H1 (cell line): ENCODE measurements around the gene MAGEA1. TPM values are rescaled to one million over a fixed set of nuclear protein-coding genes. Genes with fewer than 3 reads are reported as not detected.

Source experiments
- CTCF ChIA-PET: fragments of 300-600 bp; sonication (Branson Sonifier 250); formaldehyde crosslinking; loops from one replicate; lab custom pipeline; 2021; ENCODE audit not compliant: partially characterized antibody; lab: Charles Lee
- POLR2A ChIA-PET: fragments of 300-600 bp; sonication (Branson Sonifier 250); formaldehyde crosslinking; loops from one replicate; lab custom pipeline; 2021; ENCODE audit warnings: inconsistent platforms; ENCODE audit not compliant: partially characterized antibody; lab: Charles Lee
- DNase-seq, 2 experiments: peaks; one replicate each; pipeline versions ENCODE4 v3.0.0 to v3.0.0-alpha.2; 2010 to 2022; ENCODE audit warnings: low spot score in 2 of 2, low read depth in 1 of 2, mixed read lengths in 1 of 2
- FAIRE-seq: peaks from 2 replicates; lab custom pipeline; 2011; peaks lifted over from hg19 to GRCh38; lab: Jason Lieb, UNC
- H2AFZ ChIP-seq: 2 replicates; pipeline ENCODE4 v1.8.1; 2012; ENCODE audit warnings: low read length, inconsistent platforms
- H2AK5ac ChIP-seq: 2 replicates; pipeline ENCODE4 v1.6.1; 2013; ENCODE audit warnings: low read depth, low read length
- H2BK120ac ChIP-seq: replicated peaks from 2 replicates; pipeline ENCODE3; 2013; ENCODE audit warnings: low read depth, low read length, inconsistent platforms
- H2BK12ac ChIP-seq: 2 replicates; pipeline ENCODE4 v1.6.1; 2013; ENCODE audit warnings: low read depth, low read length
- H2BK15ac ChIP-seq: 2 replicates; pipeline ENCODE4 v1.6.1; 2013; ENCODE audit warnings: low read length
- H2BK20ac ChIP-seq: 2 replicates; pipeline ENCODE4 v1.6.1; 2013; ENCODE audit warnings: low read length
- H2BK5ac ChIP-seq: 2 replicates; pipeline ENCODE4 v1.6.1; 2013; ENCODE audit warnings: low read depth, low read length
- H3K14ac ChIP-seq: 2 replicates; pipeline ENCODE4 v1.6.1; 2013; ENCODE audit warnings: inconsistent platforms; ENCODE audit not compliant: insufficient read length
- H3K18ac ChIP-seq: 2 replicates; pipeline ENCODE4 v1.6.1; 2013; ENCODE audit warnings: low read length; ENCODE audit errors: extremely low read depth
- H3K23ac ChIP-seq: 2 replicates; pipeline ENCODE4 v1.6.1; 2013; ENCODE audit warnings: inconsistent platforms; ENCODE audit not compliant: insufficient read length
- H3K23me2 ChIP-seq: 2 replicates; pipeline ENCODE4 v1.6.1; 2013; ENCODE audit warnings: low read depth, low read length
- H3K27ac ChIP-seq: 2 replicates; pipeline ENCODE4 v1.6.1; 2011; ENCODE audit warnings: low read depth, low read length, inconsistent platforms
- H3K27me3 ChIP-seq, 4 experiments: replicated peaks in 1 of 4; 1 replicate in 1 of 4; 2 replicates in 3 of 4; pipeline versions ENCODE4 v1.6.1 to v1.8.1; 2011 to 2013; ENCODE audit warnings: low read length in 3 of 4, mild to moderate bottlenecking in 3 of 4, inconsistent platforms in 2 of 4, mixed read lengths in 2 of 4, moderate library complexity in 1 of 4; ENCODE audit not compliant: control insufficient read depth in 3 of 4, insufficient read depth in 3 of 4; ENCODE audit errors: extremely low read depth in 1 of 4
- H3K36me3 ChIP-seq, 4 experiments: 2 replicates each; pipeline versions ENCODE4 v1.6.1 to v1.8.1; 2011 to 2013; ENCODE audit warnings: mild to moderate bottlenecking in 4 of 4, low read length in 3 of 4, moderate library complexity in 2 of 4, control low read depth in 1 of 4, inconsistent platforms in 1 of 4; ENCODE audit not compliant: insufficient read depth in 4 of 4, control insufficient read depth in 2 of 4
- H3K4ac ChIP-seq: replicated peaks from 2 replicates; pipeline ENCODE3; 2013; ENCODE audit warnings: low read length, low read depth, mixed read lengths, inconsistent platforms; ENCODE audit not compliant: insufficient read length
- H3K4me1 ChIP-seq, 4 experiments: replicated peaks in 1 of 4; 1 replicate in 1 of 4; 2 replicates in 3 of 4; pipeline versions ENCODE4 v1.6.1 to v1.8.1; 2011 to 2013; ENCODE audit warnings: low read length in 3 of 4, inconsistent platforms in 2 of 4, mixed read lengths in 1 of 4; ENCODE audit not compliant: insufficient read depth in 4 of 4, control insufficient read depth in 3 of 4
- H3K4me2 ChIP-seq, 2 experiments: 2 replicates each; pipeline versions ENCODE4 v1.6.1 to v1.8.1; 2011 to 2013; ENCODE audit warnings: low read depth in 2 of 2, low read length in 2 of 2, control low read depth in 1 of 2, inconsistent platforms in 1 of 2, mild to moderate bottlenecking in 1 of 2; ENCODE audit not compliant: insufficient read depth in 1 of 2
- H3K4me3 ChIP-seq, 4 experiments: fragments of 200-600, 300-600 bp in 1 of 4; sonication (generic), shearing (Covaris generic), sonication (Bioruptor Twin) in 1 of 4; 2 replicates each; pipeline versions ENCODE4 v1.5.1 to v1.8.1; 2011 to 2016; ENCODE audit warnings: low read length in 4 of 4, low read depth in 3 of 4, control low read depth in 2 of 4, inconsistent platforms in 2 of 4, mild to moderate bottlenecking in 2 of 4, mixed read lengths in 1 of 4, moderate library complexity in 1 of 4; ENCODE audit not compliant: insufficient read depth in 2 of 4; ENCODE audit errors: extremely low read depth in 1 of 4
- H3K56ac ChIP-seq: replicated peaks from 2 replicates; pipeline ENCODE3; 2013; ENCODE audit warnings: low read depth, mild to moderate bottlenecking, mixed read lengths, low read length, inconsistent platforms; ENCODE audit not compliant: insufficient read length
- H3K79me1 ChIP-seq: 2 replicates; pipeline ENCODE4 v1.6.1; 2013; ENCODE audit warnings: low read depth, low read length, control low read depth
- H3K79me2 ChIP-seq, 2 experiments: 2 replicates each; pipeline versions ENCODE4 v1.6.1 to v1.8.1; 2012 to 2013; ENCODE audit warnings: low read length in 2 of 2, mild to moderate bottlenecking in 2 of 2, inconsistent platforms in 1 of 2; ENCODE audit not compliant: insufficient read depth in 2 of 2, control insufficient read depth in 1 of 2
- H3K9ac ChIP-seq, 4 experiments: replicated peaks in 1 of 4; 1 replicate in 1 of 4; 2 replicates in 3 of 4; pipeline versions ENCODE4 v1.6.1 to v1.8.1; 2011 to 2013; ENCODE audit warnings: low read depth in 3 of 4, low read length in 3 of 4, control low read depth in 2 of 4, mild to moderate bottlenecking in 2 of 4, moderate library complexity in 2 of 4, inconsistent platforms in 1 of 4; ENCODE audit errors: extremely low read depth in 1 of 4
- H3K9me3 ChIP-seq, 2 experiments: 2 replicates each; pipeline versions ENCODE4 v1.6.1 to v1.8.1; 2012 to 2013; ENCODE audit warnings: mild to moderate bottlenecking in 2 of 2, moderate library complexity in 2 of 2, control low read depth in 1 of 2, inconsistent platforms in 1 of 2, low read depth in 1 of 2, low read length in 1 of 2, mixed read lengths in 1 of 2; ENCODE audit not compliant: insufficient read depth in 2 of 2
- H4K20me1 ChIP-seq, 2 experiments: replicated peaks in 1 of 2; 2 replicates each; pipeline versions ENCODE3 to v1.8.1; 2011 to 2013; ENCODE audit warnings: inconsistent platforms in 2 of 2, low read length in 2 of 2, mild to moderate bottlenecking in 1 of 2; ENCODE audit not compliant: insufficient read depth in 2 of 2, control insufficient read depth in 1 of 2
- H4K5ac ChIP-seq: 2 replicates; pipeline ENCODE4 v1.6.1; 2013; ENCODE audit warnings: low read length, low read depth, mixed read lengths, inconsistent platforms; ENCODE audit not compliant: insufficient read length
- H4K8ac ChIP-seq: 2 replicates; pipeline ENCODE4 v1.8.0; 2013; ENCODE audit warnings: mild to moderate bottlenecking, moderate library complexity, low read length, inconsistent platforms; ENCODE audit not compliant: insufficient read depth; ENCODE audit errors: extremely low read depth
- H4K91ac ChIP-seq: replicated peaks from 2 replicates; pipeline ENCODE3; 2013; ENCODE audit warnings: low read length, mixed read lengths, inconsistent platforms; ENCODE audit not compliant: insufficient read length
- BACH1 ChIP-seq: IDR thresholded peaks from 2 replicates; pipeline ENCODE4 v1.6.1; 2012; ENCODE audit warnings: low read length, improper control_type of control experiment
- GABPA ChIP-seq: IDR thresholded peaks from 2 replicates; pipeline ENCODE4 v1.6.1; 2011; ENCODE audit warnings: mild to moderate bottlenecking, low read length, moderate library complexity, borderline replicate concordance; ENCODE audit not compliant: insufficient read depth
- RFX5 ChIP-seq: IDR thresholded peaks from 2 replicates; pipeline ENCODE4 v1.6.1; 2011; ENCODE audit warnings: low read depth, low read length, improper control_type of control experiment, borderline replicate concordance
- RNF2 ChIP-seq: fragments of 200-900, 300-1000 bp; sonication (generic); IDR thresholded peaks from 2 replicates; pipeline ENCODE4 v1.7.1; 2016; ENCODE audit warnings: borderline replicate concordance, low read depth, mild to moderate bottlenecking, antibody characterized with exemption, low read length; ENCODE audit not compliant: poor library complexity, severe bottlenecking; ENCODE audit errors: missing control alignments
- SRF ChIP-seq: IDR thresholded peaks from 2 replicates; pipeline ENCODE4 v1.6.1; 2011; ENCODE audit warnings: mild to moderate bottlenecking, low read depth, low read length, moderate library complexity
- WGBS, 2 experiments: shearing (Covaris generic) in 1 of 2; methylation state at CpG; one replicate each; pipeline versions ENCODE4 v1.1.6 to v1.1.7; 2013 to 2015; ENCODE audit warnings: low lambda C conversion rate in 2 of 2, mixed read lengths in 2 of 2, inconsistent platforms in 1 of 2, low coverage in 1 of 2, missing lambda C conversion rate in 1 of 2; ENCODE audit not compliant: insufficient replicate concordance in 2 of 2, insufficient coverage in 1 of 2, insufficient read length in 1 of 2; ENCODE audit errors: extremely low coverage in 1 of 2, missing lambda C conversion rate in 1 of 2; 5-methylcytosine and 5-hydroxymethylcytosine counted together
- long read RNA-seq, 2 experiments: library from RNA in 1 of 2; library from capped mRNA in 1 of 2; stranded (forward); transcript quantifications; one replicate each; pipeline ENCODE4 v2.0.0, GENCODE V29; 2021; ENCODE audit warnings: inconsistent platforms in 1 of 2
- polyA minus RNA-seq, 3 experiments: library from RNA; depleted of rRNA, polyadenylated mRNA; stranded (reverse); fragments of >200 nt; gene quantifications; 1 replicate in 2 of 3; 2 replicates in 1 of 3; pipeline ENCODE4 v1.2.3, GENCODE V29; 2011
- polyA plus RNA-seq, 7 experiments: library from polyadenylated mRNA; depleted of rRNA in 3 of 7; stranded (reverse) in 5 of 7; unstranded in 2 of 7; fragments of >200 nt in 5 of 7; fragments of 200-250 nt in 2 of 7; gene quantifications; 1 replicate in 5 of 7; 2 replicates in 1 of 7; 4 replicates in 1 of 7; pipeline versions ENCODE4 v1.2.1 to v1.2.3, GENCODE V29; 2011 to 2013; ENCODE audit warnings: missing spikeins in 2 of 7, mixed read lengths in 2 of 7
- total RNA-seq: library from RNA; stranded (reverse); fragmentation: NEBNext Ultra II Directional; extraction: Animal tissue kit (Norgen Biotek cat#: 25700); gene quantifications from 2 replicates; pipeline ENCODE4 v1.2.1, GENCODE V29; 2021
- TF ChIP-seq, protein P1 (sequence below): IDR thresholded peaks from 2 replicates; pipeline ENCODE4 v1.6.1; 2011; ENCODE audit warnings: low read length, improper control_type of control experiment

The MAGEA1 gene
- total RNA-seq: not detected in 2 replicates
- polyA plus RNA-seq (2011; rRNA removed): not detected in 2 replicates
- not detected for polyA plus RNA-seq (2011; cell fraction: cytosol; rRNA removed)
- not detected for polyA plus RNA-seq (2011; cell fraction: nucleus; rRNA removed)
- not detected in 4 replicates for polyA plus RNA-seq (2012, experiment 1 of 2)
- not detected for polyA plus RNA-seq (2012, experiment 2 of 2)
- polyA plus RNA-seq (2013, experiment 1 of 2): 0.02 TPM
- not detected for polyA plus RNA-seq (2013, experiment 2 of 2)
- not detected in 2 replicates for polyA minus RNA-seq (2011; rRNA and poly(A)+ RNA removed)
- not detected for polyA minus RNA-seq (2011; cell fraction: cytosol; rRNA and poly(A)+ RNA removed)
- not detected for polyA minus RNA-seq (2011; cell fraction: nucleus; rRNA and poly(A)+ RNA removed)
- long read RNA-seq, experiment 1: 0 reads
- long read RNA-seq, experiment 2: 0 reads

DNA sequence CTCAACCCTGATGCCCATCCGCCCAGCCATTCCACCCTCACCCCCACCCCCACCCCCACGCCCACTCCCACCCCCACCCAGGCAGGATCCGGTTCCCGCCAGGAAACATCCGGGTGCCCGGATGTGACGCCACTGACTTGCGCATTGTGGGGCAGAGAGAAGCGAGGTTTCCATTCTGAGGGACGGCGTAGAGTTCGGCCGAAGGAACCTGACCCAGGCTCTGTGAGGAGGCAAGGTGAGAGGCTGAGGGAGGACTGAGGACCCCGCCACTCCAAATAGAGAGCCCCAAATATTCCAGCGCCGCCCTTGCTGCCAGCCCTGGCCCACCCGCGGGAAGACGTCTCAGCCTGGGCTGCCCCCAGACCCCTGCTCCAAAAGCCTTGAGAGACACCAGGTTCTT, at the start of gene MAGEA1:
Gene MAGEA1, plus strand, starts transcription at position 154 of the 400 bp plus-strand sequence. CDS start 3,106 bp downstream, outside the sequence.
- Histone ChIP-seq H3K36me3 (no peaks in the 10 kb centered on the region), H3K4ac (no peak within 1 kb of the TSS), H3K4me3 (no peak within 1 kb of the TSS), H3K79me2 (no peaks in the 10 kb centered on the region), H4K91ac (no peak within 1 kb of the TSS), H3K79me1 (no peaks in the 10 kb centered on the region), H3K14ac (no peak within 1 kb of the TSS), H3K18ac (no peak within 1 kb of the TSS), H3K4me1 (no peaks in the 10 kb centered on the region), H2AK5ac (no peak within 1 kb of the TSS), H3K27ac (no peak within 1 kb of the TSS), H2BK15ac (no peak within 1 kb of the TSS), H2BK12ac (no peak within 1 kb of the TSS), H3K23me2 (no peaks in the 10 kb centered on the region), H3K9me3 (no peaks in the 10 kb centered on the region), H3K4me2 (no peak within 1 kb of the TSS), H2BK120ac (no peak within 1 kb of the TSS), H3K56ac (no peak within 1 kb of the TSS), H2BK5ac (no peak within 1 kb of the TSS), H3K27me3 (no peaks in the 10 kb centered on the region), H4K8ac (no peak within 1 kb of the TSS), H4K20me1 (no peaks in the 10 kb centered on the region), H2AFZ (no peak within 1 kb of the TSS), H3K9ac (no peak within 1 kb of the TSS), H2BK20ac (no peak within 1 kb of the TSS), H4K5ac (no peak within 1 kb of the TSS), H3K23ac (no peak within 1 kb of the TSS)
- DNase-seq: no peak
- TF ChIP-seq SRF: no peak
- no peak for TF ChIP-seq BACH1
- TF ChIP-seq GABPA: no peak
- no peak for TF ChIP-seq RFX5
- TF ChIP-seq, protein P1, sequence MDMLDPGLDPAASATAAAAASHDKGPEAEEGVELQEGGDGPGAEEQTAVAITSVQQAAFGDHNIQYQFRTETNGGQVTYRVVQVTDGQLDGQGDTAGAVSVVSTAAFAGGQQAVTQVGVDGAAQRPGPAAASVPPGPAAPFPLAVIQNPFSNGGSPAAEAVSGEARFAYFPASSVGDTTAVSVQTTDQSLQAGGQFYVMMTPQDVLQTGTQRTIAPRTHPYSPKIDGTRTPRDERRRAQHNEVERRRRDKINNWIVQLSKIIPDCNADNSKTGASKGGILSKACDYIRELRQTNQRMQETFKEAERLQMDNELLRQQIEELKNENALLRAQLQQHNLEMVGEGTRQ: no peak
- TF ChIP-seq RNF2: no peak
- FAIRE-seq: no peak
- ChIA-PET POLR2A (no interaction called here), CTCF (no interaction called here)
- WGBS, 2 experiments: 94% methylated on average over 7 of the region's 19 CpGs; no CpG with 5 or more reads in 1 of the 2 experiments
